Panc1 (cell line): ENCODE measurements around the gene INPP5D. TPM values are rescaled to one million over a fixed set of nuclear protein-coding genes. Genes with fewer than 3 reads are reported as not detected.

Source experiments
- ATAC-seq: fragments of 200-7000 bp; cut with Tn5 transposase; 2 replicates; pipeline ENCODE4 v1.9.1; 2020; ENCODE audit warnings: mild to moderate bottlenecking, moderate library complexity
- BruUV-seq: library from RNA; stranded (reverse); fragments of 400-500 nt; replicated peaks from 2 replicates; lab custom pipeline; 2021; lab: Mats Ljungman, UMichigan
- CTCF ChIA-PET: fragments of 300-600 bp; sonication (Branson Sonifier 250); formaldehyde crosslinking; loops from one replicate; lab custom pipeline; 2022; ENCODE audit warnings: antibody characterized with exemption; lab: Charles Lee
- POLR2A ChIA-PET: fragments of 300-600 bp; sonication (Branson Sonifier 250); formaldehyde crosslinking; loops from one replicate; lab custom pipeline; 2022; ENCODE audit warnings: antibody characterized with exemption; lab: Charles Lee
- DNase-seq: peaks from one replicate; pipeline ENCODE4 v3.0.0-alpha.2; 2010; ENCODE audit warnings: low read depth, low spot score
- H3K27ac ChIP-seq: 2 replicates; pipeline ENCODE4 v1.5.1; 2011; ENCODE audit warnings: mild to moderate bottlenecking, low read length, inconsistent platforms
- H3K27me3 ChIP-seq: fragments of 200-500 bp; sonication (Bioruptor generic); 2 replicates; pipeline ENCODE4 v1.6.0; 2014; ENCODE audit warnings: low read length, inconsistent platforms; ENCODE audit not compliant: control insufficient read depth, insufficient read depth
- H3K36me3 ChIP-seq: fragments of 200-500 bp; sonication (Bioruptor generic); 2 replicates; pipeline ENCODE4 v1.5.1; 2014; ENCODE audit warnings: inconsistent platforms, mild to moderate bottlenecking, low read length, moderate library complexity; ENCODE audit not compliant: control insufficient read depth, insufficient read depth
- H3K4me1 ChIP-seq: 2 replicates; pipeline ENCODE4 v1.5.1; 2011; ENCODE audit warnings: inconsistent platforms, mild to moderate bottlenecking, low read length, moderate library complexity; ENCODE audit not compliant: control insufficient read depth, insufficient read depth
- H3K4me3 ChIP-seq, 2 experiments: 2 replicates each; pipeline ENCODE4 v1.5.1; 2011 to 2012; ENCODE audit warnings: low read depth in 2 of 2, low read length in 2 of 2, mild to moderate bottlenecking in 2 of 2, inconsistent platforms in 1 of 2, moderate library complexity in 1 of 2
- H3K9me3 ChIP-seq: fragments of 200-500 bp; sonication (Bioruptor generic); 2 replicates; pipeline ENCODE4 v1.5.1; 2014; ENCODE audit warnings: low read depth, mild to moderate bottlenecking, inconsistent platforms, low read length, moderate library complexity; ENCODE audit not compliant: control insufficient read depth, insufficient read depth
- CTCF ChIP-seq: fragments of 450-650 bp; IDR thresholded peaks from 2 replicates; pipeline ENCODE4 v1.5.1; 2017; ENCODE audit warnings: mild to moderate bottlenecking
- POLR2AphosphoS5 ChIP-seq: IDR thresholded peaks from 2 replicates; pipeline ENCODE4 v1.6.1; 2012; ENCODE audit warnings: mild to moderate bottlenecking, low read depth, low read length, moderate library complexity
- REST ChIP-seq, 2 experiments: IDR thresholded peaks; 2 replicates each; pipeline ENCODE4 v1.6.1; 2011 to 2012; ENCODE audit warnings: low read depth in 2 of 2, control low read depth in 1 of 2, low read length in 1 of 2, mild to moderate bottlenecking in 1 of 2, moderate library complexity in 1 of 2; ENCODE audit not compliant: insufficient read depth in 1 of 2
- SIN3A ChIP-seq: IDR thresholded peaks from 2 replicates; pipeline ENCODE4 v1.6.1; 2012; ENCODE audit warnings: low read depth, mild to moderate bottlenecking, low read length, moderate library complexity, borderline replicate concordance; ENCODE audit not compliant: insufficient read depth
- TCF7L2 ChIP-seq: IDR thresholded peaks from 2 replicates; pipeline ENCODE4 v1.6.1; 2011; ENCODE audit warnings: mild to moderate bottlenecking, low read depth, low read length, inconsistent platforms
- in situ Hi-C: cut with HindIII; loops from 2 replicates; pipeline ENCODE4 v1.10.0; 2016; ENCODE audit warnings: low sequenced_read_pairs, low pct_unique_long_range_greater_than_20kb
- intact Hi-C: fragments of 100-400 bp; cut with micrococcal nuclease; formaldehyde crosslinking; loops from one replicate; pipeline ENCODE4 v1.10.0; 2022; ENCODE audit not compliant: unreplicated experiment
- total RNA-seq: library from RNA; stranded (reverse); gene quantifications from one replicate; pipeline ENCODE4 v1.2.1, GENCODE V29; 2021; ENCODE audit not compliant: unreplicated experiment

The INPP5D gene
- total RNA-seq, 1 experiment from 2014 or later: 0.39 TPM

- Histone ChIP-seq H3K4me3 (no peak overlapping the region; a peak in 1 of 4 replicates), H3K9me3 (no peaks in the 10 kb centered on the region), H3K27ac (peak overlapping the region; percentile 65; the same call in 1 of the 2 replicates), H3K36me3 (no peaks in the 10 kb centered on the region), H3K27me3 (no peaks in the 10 kb centered on the region), H3K4me1 (peaks cover 8% of the 10 kb centered on the region)
- TF ChIP-seq CTCF: no peak
- no peak for TF ChIP-seq REST (IDR thresholded peaks at IDR 0.05; ENCODE audit: insufficient read depth in 1 of 2, low read depth in 2 of 2, low read length in 1 of 2)
- no peak for TF ChIP-seq POLR2AphosphoS5
- TF ChIP-seq SIN3A: no peak
- no peak for TF ChIP-seq TCF7L2
- CTCF ChIA-PET: interaction anchor here (0.6 to 1.5 kb wide), 5 partner anchors 48 to 222 kb away, joined by 4 to 9 read pairs (median 4); partner anchors contain the start of gene ATG16L1
- in situ Hi-C loops (no loop called here), intact Hi-C loops (loop anchor here (5.0 kb wide), 1 partner anchor 42 kb away; no protein-coding TSS in a partner anchor)
- ATAC-seq: peak; percentile 76
- BruUV-seq: no TSS peak
- DNase-seq: peak; percentile 69
- POLR2A ChIA-PET: interaction anchor here (0.7 kb wide), 1 partner anchor 42 kb away, joined by 8 read pairs; no protein-coding TSS in a partner anchor
Observed at GRCh38 chr2:233029321-233029720, 30.8 kb upstream of the INPP5D start.

- ATAC-seq: no peak
- ChIA-PET POLR2A (interaction anchor here (0.6 kb wide), 1 partner anchor 314 kb away, joined by 3 read pairs; no protein-coding TSS in a partner anchor), CTCF (interaction anchor here (0.6 kb wide), 1 partner anchor 107 kb away, joined by 3 read pairs; no protein-coding TSS in a partner anchor)
- intact Hi-C loops: no loop called here
- H3K27ac ChIP-seq: no peak overlapping the region; the same call in 1 of the 2 replicates
- TF ChIP-seq POLR2AphosphoS5: no peak
- no peak for TF ChIP-seq TCF7L2
- no peak for TF ChIP-seq SIN3A
- TF ChIP-seq CTCF: no peak
- no peak for TF ChIP-seq REST (IDR thresholded peaks at IDR 0.05; ENCODE audit: insufficient read depth in 1 of 2, low read depth in 2 of 2, low read length in 1 of 2)
- no peak overlapping the region for H3K4me3 ChIP-seq
- no peaks in the 10 kb centered on the region for H3K36me3 ChIP-seq
- DNase-seq: no peak
- no peaks in the 10 kb centered on the region for H3K9me3 ChIP-seq
- in situ Hi-C loops: no loop called here
- BruUV-seq: no TSS peak
- H3K4me1 ChIP-seq: peaks cover 3% of the 10 kb centered on the region; the same call in 1 of the 2 replicates
- H3K27me3 ChIP-seq: no peaks in the 10 kb centered on the region
Observed at GRCh38 chr2:233031556-233032500, 28.3 kb upstream of the INPP5D start.
